Mononuclear cell (primary cell): ENCODE data around the gene SLC6A6. TPM values are rescaled to one million over a fixed set of nuclear protein-coding genes. Genes with fewer than 3 reads are reported as not detected.
A peak's percentile ranks its signal among the peaks of the same experiment; 100 is the strongest.

Experiments used
- H3K27me3 ChIP-seq: 2 replicates; pipeline ENCODE4 v1.6.0; 2011; ENCODE audit warnings: low read length, control low read depth; ENCODE audit not compliant: insufficient read depth
- H3K4me1 ChIP-seq: 2 replicates; pipeline ENCODE4 v1.5.1; 2011; ENCODE audit warnings: mild to moderate bottlenecking, low read length, control low read depth; ENCODE audit not compliant: insufficient read depth
- H3K4me3 ChIP-seq: 2 replicates; pipeline ENCODE4 v1.5.1; 2011; ENCODE audit warnings: mild to moderate bottlenecking, low read length, moderate library complexity
- H3K9me3 ChIP-seq: 2 replicates; pipeline ENCODE4 v1.5.1; 2011; ENCODE audit warnings: low read depth, mild to moderate bottlenecking, control low read depth, low read length
- total RNA-seq: library from RNA; depleted of rRNA; stranded (reverse); fragments of >200 nt; gene quantifications from one replicate; pipeline ENCODE4 v1.2.3, GENCODE V29; 2012

Gene SLC6A6
- total RNA-seq, 1 donor: 53.7 TPM

DNA sequence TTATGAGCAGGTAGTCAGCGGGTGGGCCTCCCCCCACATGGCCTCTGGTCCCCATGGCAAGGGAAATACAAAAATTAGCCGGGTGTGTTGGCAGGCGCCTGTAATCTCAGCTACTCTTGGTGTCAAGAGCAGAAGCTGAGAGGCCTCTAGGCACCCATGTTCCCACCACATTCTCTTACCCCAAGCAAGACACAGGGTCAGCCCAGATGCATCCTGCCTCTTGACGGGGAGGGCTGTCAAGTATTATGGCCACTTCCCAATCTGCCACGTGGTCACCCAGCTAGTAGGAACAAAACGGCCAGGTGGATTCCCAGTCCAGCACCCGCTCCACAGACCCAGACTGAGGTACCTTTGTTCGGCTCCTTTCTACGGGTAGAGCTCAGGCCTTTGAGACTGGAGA is 16.2 kb upstream of the SLC6A6 start:
- H3K27me3 ChIP-seq: no peaks in the 10 kb centered on the region
- no peaks in the 10 kb centered on the region for H3K9me3 ChIP-seq

DNA sequence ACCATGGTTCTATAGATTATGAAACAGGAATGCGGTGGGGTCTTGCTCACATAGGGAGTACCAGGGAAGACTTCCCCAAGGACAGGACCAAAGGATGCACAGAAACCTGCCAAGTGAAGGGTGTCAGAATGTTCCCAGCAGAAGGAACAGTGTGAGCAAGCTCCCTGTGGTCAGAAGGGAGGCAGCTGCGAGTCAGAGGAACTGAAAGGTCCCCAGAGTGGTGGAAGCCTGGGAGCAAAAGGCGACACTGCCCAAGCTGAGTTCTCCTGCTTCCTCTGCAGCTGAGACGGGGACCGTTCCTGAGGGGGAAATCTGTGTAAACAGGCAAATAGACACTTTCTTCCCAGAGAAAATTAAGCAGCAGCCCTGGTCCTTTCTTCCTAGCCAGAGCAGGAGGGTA is 14.2 kb upstream of the SLC6A6 start:
- Histone ChIP-seq H3K27me3 (no peaks in the 10 kb centered on the region), H3K4me3 (no peak overlapping the region), H3K4me1 (peaks cover 41% of the 10 kb centered on the region), H3K9me3 (no peaks in the 10 kb centered on the region)

More for the DNA sequence above, 16.2 kb upstream of the SLC6A6 start:
- H3K4me3 ChIP-seq: no peak overlapping the region
- peaks cover 38% of the 10 kb centered on the region for H3K4me1 ChIP-seq

DNA sequence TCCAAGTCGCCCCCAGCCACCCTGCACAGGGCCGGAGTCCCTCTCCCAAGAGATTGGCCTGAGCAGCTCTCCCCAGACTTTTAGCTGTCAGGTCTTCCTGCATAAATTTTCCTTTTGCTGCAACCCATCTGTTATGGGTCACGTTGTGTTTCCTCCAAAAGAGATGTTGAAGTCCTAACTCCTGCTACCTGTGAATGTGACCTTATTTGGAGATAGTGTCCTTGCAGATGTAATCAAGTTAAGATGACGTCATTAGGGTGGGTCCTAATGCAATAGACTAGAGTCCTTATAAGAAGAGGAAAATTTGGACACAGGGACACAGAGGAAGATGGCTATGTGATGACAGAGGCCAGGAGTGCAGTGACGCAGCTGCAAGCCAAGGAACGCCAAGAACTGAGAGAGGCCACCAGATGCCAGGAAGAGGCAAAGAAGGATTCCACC is 13.2 kb upstream of the SLC6A6 start:
- Histone ChIP-seq H3K9me3 (no peaks in the 10 kb centered on the region), H3K4me3 (no peak overlapping the region), H3K27me3 (no peaks in the 10 kb centered on the region), H3K4me1 (peaks cover 35% of the 10 kb centered on the region)

DNA sequence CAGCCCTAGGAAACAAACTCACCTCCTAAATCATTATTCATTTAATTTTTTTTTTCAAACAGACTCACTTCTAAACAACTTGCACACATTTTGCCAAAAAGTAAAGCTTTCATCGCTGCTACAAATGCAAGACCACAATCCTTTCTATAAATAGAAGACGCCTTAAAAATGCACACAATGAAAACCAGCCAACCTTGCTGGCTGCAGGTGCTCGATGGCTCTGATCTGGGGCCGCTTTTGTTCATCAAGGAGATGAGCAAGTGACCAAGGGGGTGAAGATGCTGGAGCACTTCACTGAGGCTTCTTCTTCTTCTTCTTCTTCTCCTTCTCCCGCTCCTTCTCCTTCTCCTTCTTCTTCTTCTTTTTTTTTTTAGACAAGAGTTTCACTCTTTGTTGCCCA is 12.7 kb upstream of the SLC6A6 start:
- Histone ChIP-seq H3K9me3 (no peaks in the 10 kb centered on the region), H3K4me3 (no peak overlapping the region), H3K27me3 (no peaks in the 10 kb centered on the region), H3K4me1 (peaks cover 34% of the 10 kb centered on the region)

DNA sequence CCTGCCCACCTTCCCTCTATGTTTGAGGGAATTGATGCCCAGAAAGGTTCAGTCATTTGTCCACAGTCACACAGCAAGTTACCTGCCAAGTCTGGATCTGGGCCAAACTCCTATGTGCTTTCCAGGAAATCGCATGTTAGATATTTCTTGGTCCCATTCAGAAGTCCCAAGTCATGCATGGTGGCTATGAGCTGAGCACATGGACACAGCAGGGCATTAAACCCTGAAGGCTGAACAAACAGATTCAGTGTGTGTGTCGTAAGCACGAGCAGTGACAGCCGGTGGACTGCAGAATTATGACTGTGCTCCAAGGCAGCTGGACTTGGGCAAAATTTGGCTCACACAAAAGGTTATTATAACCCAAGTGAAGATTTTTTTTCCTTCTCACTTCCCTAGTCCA is 11.4 kb upstream of the SLC6A6 start:
- H3K4me1 ChIP-seq: peaks cover 34% of the 10 kb centered on the region
- H3K9me3 ChIP-seq: no peaks in the 10 kb centered on the region
- H3K27me3 ChIP-seq: no peaks in the 10 kb centered on the region
- no peak overlapping the region for H3K4me3 ChIP-seq

DNA sequence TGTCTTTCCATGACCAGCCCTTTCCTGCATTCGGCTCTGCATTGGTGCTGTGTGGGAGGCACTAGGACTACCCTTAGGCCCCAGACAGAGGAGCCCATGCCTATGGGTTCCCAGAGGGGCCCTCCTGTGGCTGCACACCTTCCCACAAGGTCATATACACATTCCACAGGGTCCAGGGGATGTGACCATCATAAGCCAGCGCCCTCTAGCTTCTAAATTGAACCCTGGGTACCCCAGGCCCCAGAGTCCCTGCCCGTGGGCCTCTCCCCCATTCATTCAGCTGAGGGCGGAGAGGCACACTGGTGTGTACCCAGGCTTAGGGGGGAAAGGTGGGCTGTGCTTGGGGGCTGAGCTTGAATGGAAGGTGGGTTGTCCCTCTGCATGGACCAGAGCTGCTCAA is 10.2 kb upstream of the SLC6A6 start:
- peaks cover 39% of the 10 kb centered on the region for H3K4me1 ChIP-seq
- no peak overlapping the region for H3K4me3 ChIP-seq
- no peaks in the 10 kb centered on the region for H3K27me3 ChIP-seq
- no peaks in the 10 kb centered on the region for H3K9me3 ChIP-seq

DNA sequence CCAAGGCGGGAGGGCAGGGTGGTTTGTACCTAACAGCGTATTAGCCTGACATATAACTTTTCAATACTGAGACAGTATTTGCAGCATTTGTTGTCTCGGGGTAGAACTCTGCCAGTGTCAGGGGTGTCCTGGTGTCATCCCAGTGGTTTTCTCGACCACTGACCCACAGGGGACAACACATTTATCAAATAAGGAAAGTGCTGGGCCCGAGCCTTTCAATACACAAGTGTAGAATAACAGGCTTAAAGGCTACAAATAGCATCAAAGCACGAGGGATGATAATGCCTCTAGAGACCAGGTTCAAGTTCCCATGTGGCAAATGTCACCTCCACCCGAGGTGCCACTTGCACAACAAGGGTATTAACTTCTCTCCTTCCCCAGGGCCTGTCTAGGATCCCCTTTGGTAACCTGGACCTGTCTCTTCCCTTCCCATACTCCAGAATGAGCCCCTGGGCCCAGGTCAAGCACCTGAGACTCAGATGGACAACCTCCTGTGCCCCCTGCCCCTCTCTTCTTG is 9.5 kb upstream of the SLC6A6 start:
- Histone ChIP-seq H3K9me3 (no peaks in the 10 kb centered on the region), H3K4me3 (no peak overlapping the region), H3K27me3 (no peaks in the 10 kb centered on the region), H3K4me1 (peaks cover 45% of the 10 kb centered on the region)

DNA sequence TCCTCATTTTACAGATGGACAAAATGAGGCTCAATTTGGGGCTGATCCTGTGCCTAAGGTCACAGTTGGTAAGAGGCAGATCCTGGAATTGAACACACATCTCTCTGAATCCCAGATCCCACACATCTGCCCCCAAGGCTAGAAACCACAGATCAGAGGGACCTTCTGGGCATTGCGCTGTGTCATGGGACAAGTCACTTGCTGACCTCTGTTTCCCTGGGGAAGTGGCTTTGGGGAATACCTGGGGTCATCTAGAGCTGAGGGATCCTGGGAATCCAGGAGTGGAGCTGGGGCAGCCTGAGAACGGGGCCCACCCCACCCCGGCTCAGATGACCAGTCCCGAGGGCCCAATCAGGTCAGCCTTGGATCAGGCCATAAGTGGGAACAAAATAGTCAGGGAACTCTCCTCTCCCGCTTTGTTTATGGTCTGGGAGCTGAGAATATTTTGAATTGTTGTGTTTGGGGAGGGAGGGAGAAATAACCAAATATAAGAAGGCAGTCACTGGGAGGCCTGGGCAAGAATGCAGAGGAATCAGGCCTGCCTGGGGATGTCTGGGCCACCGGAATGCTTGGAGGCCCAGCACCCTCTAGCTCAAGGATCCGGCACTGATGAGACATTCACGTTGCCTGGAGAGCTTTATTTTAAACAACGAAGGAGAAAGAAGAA is 8.8 kb upstream of the SLC6A6 start:
- H3K4me3 ChIP-seq: no peak overlapping the region
- peaks cover 45% of the 10 kb centered on the region for H3K4me1 ChIP-seq
- H3K27me3 ChIP-seq: no peaks in the 10 kb centered on the region
- no peaks in the 10 kb centered on the region for H3K9me3 ChIP-seq

DNA sequence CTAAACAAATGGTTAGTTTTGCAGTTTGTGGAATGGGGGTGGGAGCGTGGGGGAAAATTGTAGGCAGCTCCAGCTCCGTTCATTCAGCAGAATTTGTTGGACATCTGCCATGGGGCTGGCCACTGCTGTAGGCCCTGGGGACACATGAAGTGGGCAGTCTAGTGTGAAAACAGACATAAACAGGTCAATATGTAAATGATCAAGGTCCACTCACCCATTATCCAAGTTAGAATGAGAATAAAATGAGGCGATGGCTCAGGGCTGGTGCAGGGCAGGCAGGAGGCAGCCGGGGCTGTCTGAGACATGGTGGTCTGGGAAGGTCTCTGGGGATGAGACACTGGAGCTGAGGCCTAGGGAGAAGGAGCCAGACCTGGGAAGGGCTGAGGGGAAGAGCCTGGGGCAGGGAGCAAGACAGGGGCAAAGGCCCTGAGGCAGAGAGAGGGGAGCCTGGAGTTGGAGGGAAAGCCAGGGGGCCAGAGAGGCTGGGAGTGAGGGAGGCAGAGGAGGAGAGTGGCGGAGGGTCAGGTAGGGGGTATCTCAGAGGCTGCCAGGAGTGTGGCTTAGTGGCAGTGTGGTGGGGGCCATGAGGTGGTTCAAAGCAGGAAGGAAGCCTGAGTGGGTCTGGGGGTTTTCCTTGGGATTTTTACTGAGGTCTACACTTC is 6.2 kb upstream of the SLC6A6 start:
- H3K4me1 ChIP-seq: peaks cover 46% of the 10 kb centered on the region
- no peak overlapping the region for H3K4me3 ChIP-seq

DNA sequence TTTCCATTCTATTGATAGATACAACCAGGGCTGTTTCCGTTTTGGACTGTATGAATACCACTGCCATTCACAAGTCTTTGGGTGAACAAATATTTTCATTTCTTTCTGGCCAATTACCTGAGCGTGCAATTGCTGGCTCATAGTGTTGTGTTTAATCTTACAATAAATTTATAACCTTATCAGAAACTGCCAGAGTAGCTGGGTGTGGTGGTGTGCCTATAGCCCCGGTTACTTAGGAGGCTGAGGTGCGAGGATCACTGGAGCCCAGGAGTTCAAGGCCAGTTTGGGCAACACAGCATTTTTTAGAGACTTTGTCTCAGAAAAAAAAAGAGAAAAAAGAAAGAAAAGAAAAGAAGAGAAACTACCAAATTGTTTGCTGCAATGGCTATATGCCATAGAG is 5.4 kb upstream of the SLC6A6 start:
- Histone ChIP-seq H3K27me3 (no peaks in the 10 kb centered on the region), H3K4me1 (peaks cover 46% of the 10 kb centered on the region), H3K4me3 (no peak overlapping the region), H3K9me3 (no peaks in the 10 kb centered on the region)

More for the DNA sequence above, 6.2 kb upstream of the SLC6A6 start:
- Histone ChIP-seq H3K27me3 (no peaks in the 10 kb centered on the region), H3K9me3 (no peaks in the 10 kb centered on the region)

DNA sequence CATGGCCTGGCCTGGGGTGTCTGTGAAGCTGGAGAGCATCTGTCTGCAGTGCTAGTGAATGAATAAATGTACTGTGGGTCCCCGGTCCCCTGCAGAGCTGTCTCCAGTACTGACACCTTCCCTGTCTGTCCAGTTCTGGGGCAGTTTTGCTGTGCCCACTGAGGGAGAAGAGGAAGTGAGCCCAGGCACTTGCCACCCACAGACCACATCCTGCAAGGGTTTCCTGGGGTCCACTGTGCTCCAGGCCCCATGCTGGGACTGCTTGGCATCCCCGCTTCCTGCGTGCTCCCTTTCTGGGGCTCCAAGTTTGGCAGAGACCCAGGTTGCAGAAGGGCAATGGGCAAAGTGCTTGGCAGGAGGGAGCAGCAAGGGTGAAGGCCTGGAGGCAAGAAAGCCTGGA is 4.9 kb upstream of the SLC6A6 start:
- Histone ChIP-seq H3K9me3 (no peaks in the 10 kb centered on the region), H3K27me3 (no peaks in the 10 kb centered on the region), H3K4me3 (no peak overlapping the region), H3K4me1 (peaks cover 47% of the 10 kb centered on the region)

DNA sequence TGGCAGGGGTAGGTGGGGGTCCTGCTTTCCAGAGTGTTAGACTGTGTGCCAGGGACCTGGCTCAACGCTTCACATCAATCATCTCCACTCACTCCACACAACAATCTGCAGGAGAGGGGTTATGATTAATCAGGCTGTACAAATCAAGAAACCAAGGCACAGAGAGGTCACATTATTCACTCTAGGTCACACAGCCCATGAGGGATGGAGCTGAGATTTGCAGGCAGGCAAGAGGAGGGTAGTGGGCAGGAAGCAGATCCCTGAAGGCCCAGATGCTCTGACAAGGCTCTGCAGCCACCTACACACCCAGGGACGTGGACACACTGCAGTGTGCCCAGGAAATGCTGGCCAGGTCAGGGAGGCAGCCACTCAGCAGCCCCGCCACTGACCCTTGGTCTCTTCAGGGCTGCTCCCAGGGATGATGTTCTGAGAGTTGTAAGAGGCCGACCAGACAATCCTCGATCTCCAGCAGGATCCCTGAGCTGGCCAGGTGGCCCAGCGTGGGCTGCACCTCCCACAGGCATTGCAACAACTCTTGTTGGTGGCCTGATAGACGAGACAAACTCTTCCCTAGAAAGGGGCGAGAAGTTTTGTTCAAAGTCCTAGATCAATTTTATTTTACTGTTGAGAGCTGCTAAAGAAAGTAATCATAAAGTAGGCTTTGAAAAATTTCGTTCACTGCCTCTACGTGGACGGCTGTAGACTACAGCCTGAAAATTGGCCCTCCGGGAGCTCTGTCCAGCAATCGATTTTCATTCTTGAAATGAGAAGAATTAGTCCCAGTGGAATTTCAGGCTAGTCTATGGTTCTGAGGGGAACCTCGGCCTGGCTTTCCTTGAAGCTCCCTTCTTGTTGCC is 4.2 kb upstream of the SLC6A6 start:
- H3K9me3 ChIP-seq: no peaks in the 10 kb centered on the region

DNA sequence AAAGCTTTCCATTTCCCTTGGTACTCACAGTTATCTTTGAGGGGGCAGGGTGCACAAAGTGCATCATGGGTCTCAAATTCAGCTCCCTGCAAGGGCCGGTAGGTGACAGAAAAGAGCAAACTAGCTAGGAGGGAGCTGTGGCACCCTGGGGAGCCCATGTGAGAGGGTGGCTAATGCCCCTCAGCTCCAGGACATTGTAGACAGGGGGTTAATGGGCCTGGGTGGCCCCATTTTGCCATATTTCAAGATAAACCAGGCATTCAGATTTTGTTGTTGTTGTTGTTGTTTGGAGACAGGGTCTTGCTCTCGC is 3.7 kb upstream of the SLC6A6 start:
- no peaks in the 10 kb centered on the region for H3K9me3 ChIP-seq
- no peak overlapping the region for H3K4me3 ChIP-seq
- H3K27me3 ChIP-seq: no peaks in the 10 kb centered on the region
- peaks cover 53% of the 10 kb centered on the region for H3K4me1 ChIP-seq

More for the DNA sequence above, 4.2 kb upstream of the SLC6A6 start:
- Histone ChIP-seq H3K27me3 (no peaks in the 10 kb centered on the region), H3K4me3 (no peak overlapping the region), H3K4me1 (peaks cover 47% of the 10 kb centered on the region)

DNA sequence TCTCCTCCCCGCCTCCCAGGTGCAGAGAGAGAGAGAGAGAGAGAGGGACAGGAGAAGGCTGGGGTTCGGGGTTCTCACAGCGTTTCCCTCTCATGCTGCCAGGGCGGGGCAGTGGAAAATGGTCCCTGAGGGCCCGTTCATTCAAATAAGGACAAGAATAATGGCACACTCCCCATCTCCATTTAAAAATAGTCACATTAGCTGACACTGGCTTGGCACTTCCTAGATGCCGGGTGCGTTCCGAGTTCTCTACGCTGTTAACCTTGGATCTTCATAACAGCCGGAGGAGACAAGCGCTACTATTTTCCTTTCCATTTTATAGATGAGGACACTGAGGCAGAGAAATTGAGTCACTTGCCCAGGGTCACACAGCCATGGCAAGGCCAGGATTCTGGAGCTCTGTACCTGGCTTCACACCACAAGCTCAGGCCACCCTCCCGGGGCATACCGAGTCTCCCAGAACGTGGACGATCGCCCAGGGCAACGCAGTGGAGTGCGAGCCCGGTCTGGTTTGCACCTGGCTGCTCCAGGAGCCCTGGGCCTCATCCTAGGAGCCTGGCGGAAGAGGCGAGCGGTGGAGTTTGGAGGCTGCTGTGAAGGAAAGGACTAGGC is 608 bp upstream of the SLC6A6 start:
- H3K4me1 ChIP-seq: peaks cover 82% of the 10 kb centered on the region
- H3K9me3 ChIP-seq: no peaks in the 10 kb centered on the region
- peak overlapping the region; percentile 86 for H3K4me3 ChIP-seq
- H3K27me3 ChIP-seq: no peaks in the 10 kb centered on the region

DNA sequence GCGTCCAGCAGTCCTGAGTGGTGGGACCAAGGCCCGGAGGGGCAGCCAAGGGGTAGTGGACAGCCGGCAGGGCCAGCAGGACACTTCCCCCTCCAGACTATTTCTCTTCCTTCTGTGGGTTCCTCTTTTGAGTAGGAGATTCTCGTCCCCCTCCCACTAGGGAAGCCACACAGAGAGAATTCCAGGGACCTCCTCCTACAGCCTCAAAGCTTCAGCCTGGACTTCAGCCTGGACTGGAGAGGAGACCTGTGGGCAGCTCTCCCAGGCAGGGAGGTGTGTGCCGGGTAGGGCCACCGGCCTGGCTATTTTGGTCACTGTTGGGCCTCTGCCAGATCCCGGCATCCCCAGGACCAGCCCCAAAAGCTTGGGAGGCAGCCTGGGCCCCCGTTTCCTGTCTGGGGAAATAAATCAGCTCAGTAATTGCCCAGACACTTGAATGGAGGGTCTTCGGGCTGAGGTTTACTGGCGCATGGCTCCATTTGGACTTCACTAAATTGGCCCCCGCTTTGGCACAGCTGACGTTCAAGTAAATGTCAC is 1.3 kb downstream of the SLC6A6 start:
- Histone ChIP-seq H3K27me3 (no peaks in the 10 kb centered on the region), H3K9me3 (no peaks in the 10 kb centered on the region), H3K4me1 (peaks cover 75% of the 10 kb centered on the region), H3K4me3 (peak overlapping the region; percentile 86)
